HS-5 (cell line): Measurements from ENCODE around the gene ADAR.
A peak's percentile ranks its signal among the peaks of the same experiment; 100 is the strongest.

ENCODE experiments used
- DNase-seq: peaks from one replicate; pipeline ENCODE4 v3.0.0-alpha.2; 2012; ENCODE audit warnings: low read depth

Gene ADAR

GRCh38 chr1:154614901-154615300 lies 6.9 kb upstream of the ADAR start:
- DNase-seq: no peak

DNA sequence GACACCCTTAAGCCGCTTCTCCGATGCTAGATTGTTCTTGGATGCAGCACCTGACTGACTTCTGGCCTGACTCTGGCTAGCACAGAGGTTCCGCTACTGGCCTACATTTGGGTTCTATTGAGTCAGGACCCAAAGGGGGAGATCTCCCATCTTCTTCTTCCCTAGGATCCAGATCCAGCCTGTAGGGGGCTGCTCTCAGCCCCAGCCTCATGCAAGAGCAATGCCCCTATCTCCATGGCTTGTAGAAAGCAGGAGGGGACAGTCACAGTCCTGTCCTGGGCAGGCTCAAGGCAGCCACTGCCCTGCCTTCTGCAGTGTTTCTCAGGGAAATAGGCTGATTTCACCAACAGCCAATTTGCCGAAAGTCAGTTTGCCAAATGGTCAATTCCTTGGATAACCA lies 6.3 kb upstream of the ADAR start:
- no peak for DNase-seq

DNA sequence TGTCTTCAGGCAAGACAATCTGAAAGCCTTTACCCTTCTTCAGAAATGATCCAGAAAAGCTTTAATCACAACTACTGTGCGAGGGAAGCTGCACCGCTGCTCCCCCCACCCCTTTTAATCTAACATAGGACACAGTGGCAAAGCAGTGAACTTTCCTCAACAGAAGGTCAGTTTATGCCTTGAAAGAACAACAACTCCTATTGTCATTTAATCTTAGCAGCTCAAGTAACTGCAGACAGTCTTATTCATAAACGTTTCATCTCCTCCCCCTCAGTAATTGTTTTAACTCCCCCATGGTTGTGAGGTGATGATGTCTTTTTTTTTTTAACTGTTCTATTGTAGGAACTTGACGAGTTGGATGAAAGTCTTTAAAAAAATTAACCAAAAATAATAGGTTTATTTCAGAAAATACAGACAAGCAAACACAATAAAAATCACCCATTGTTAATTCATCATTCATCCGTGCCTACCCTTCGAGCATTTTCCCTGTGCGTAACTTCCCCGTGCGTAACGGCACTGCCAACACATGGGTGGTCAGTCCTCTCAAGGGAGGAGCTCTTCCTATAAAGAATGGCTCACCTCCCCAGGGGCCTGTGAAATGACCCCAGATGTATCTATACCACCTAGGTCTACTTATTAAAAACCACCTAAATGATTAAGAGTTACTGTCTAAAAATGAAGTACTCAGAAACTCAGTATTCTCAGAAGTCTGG lies 3.3 kb upstream of the ADAR start:
- DNase-seq: no peak

DNA sequence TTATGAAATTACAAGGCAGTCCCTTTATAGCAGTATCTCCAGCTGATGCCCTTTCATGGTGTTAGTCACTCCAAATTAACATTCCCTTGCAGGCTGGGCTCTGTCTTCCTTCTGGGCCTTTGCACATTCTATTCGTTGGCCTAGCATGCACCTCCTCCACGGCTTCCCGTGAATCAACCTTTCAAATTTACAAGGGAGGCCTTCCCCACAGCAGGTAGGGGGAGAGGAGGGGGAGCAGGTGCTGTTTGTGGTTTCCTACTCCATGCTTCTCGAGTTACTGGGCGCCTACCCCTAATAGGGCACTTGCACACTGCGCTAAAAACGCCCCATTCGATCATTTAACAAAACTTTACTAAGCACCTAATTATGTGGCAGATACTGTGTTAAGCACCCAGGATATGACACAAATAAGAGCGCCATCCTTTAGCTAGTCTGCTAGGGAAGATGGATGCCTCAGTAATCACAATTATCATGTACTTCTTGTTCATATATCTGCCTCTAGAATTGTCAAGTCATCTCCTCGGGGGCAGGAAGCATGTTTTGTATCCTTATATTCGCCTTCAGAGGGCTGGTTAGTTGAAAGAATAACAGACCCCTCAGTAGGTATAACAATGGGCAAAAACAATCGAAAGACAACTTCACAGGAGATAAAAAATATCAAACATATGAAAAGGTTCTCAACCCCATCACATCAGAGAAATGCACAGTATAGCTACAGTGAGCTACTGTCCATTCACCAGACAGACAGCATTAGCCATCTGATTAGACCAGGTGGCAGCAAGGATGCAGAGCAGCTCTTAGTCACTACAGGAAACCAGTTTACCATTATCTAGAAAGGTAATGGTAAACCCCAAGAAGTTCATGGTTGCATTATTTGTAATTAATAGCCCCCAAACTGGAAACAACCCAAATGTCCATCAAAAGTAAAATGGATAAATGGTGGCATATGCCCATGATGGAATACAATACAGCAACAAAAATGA lies 1.7 kb upstream of the ADAR start:
- no peak for DNase-seq

- peak; percentile 23 for DNase-seq
Measured at GRCh38 chr1:154608397-154609270, 648 bp upstream of the ADAR start.

GRCh38 chr1:154607106-154607608 lies 829 bp downstream of the ADAR start:
- DNase-seq: peak; percentile 47

GRCh38 chr1:154605534-154605933 lies 2.5 kb downstream of the ADAR start:
- no peak for DNase-seq

GRCh38 chr1:154603317-154603716 lies 4.7 kb downstream of the ADAR start:
- no peak for DNase-seq

GRCh38 chr1:154599658-154600057 lies 8.3 kb downstream of the ADAR start:
- DNase-seq: no peak

DNA sequence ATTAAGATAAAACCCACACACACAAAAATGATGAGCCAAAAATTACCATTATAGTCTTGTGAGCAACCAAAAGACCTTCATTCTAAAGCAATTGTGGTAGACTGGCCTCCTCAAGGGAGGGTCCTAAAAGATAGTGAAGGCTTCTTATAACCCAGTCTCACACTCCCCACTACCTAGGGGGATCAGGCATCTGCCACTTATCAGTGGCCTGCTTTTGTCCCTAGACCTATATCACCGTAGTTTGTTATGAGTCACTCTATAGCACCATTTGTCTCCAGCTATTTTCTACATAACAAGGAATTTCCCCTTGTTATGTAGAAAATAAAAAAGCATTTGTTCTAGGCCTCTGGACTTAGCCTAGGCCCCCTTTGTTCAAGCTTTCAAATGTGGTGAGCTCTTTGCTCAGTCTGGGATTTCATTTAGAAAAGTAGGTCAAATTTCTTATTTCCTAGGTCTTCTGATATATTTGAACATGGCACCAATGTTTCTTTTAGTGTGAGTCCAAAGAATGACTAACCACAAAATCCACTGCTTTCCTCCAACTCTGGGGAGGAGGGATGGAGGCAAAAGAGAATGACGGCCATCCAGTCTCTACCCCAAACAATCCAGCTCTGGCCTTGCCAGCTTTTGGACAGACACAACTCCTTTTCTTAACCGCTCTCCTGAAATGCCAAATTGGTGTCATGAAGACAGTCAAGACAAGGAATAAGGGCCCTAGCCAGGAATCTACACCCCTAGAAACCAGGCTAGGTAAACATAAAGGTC lies 8.9 kb downstream of the ADAR start:
- DNase-seq: no peak

DNA sequence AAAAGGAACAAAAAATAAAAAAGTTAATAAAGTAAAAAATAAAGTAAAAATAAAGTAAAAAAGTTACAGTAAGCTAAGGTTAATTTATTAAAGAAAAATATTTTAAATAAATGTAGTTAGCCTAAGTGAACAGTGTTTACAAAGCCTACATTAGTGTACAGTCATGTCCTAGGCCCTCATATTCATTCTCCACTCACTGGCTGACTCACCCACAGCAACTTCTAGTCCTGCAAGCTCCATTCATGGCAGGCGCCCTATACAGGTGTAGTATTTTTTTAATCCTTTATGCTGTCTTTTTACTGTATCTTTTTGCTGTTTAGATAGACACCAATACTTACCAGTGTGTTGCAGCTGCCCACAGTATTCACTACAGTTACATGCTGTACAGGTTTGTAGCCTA lies 12.4 kb downstream of the ADAR start:
- DNase-seq: peak; percentile 11

GRCh38 chr1:154594811-154595210 lies 13.2 kb downstream of the ADAR start:
- DNase-seq: no peak

- no peak for DNase-seq
Measured at GRCh38 chr1:154593390-154593789, 14.6 kb downstream of the ADAR start.

DNA sequence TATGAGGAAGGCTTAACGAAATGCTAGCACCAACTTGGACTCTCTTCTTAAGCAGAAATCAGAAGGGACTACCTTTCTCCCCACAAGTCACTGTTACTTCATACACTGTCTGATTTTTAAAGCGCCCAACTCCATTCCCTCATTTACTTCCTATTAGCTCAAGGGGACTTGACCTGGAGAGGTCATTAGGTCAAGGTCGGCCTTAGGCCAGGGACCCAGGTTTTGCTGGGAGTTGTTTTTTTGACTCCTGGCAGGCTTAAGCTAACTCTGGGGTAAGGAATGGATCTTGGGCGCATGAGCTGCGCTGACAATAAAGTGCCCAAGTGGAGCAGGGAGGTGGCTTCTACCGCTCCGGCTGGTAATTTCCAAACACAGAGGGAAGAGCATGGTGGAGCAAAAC lies 16.8 kb downstream of the ADAR start:
- no peak for DNase-seq

GRCh38 chr1:154590756-154591155 lies 17.2 kb downstream of the ADAR start:
- DNase-seq: no peak

- no peak for DNase-seq
Measured at GRCh38 chr1:154589780-154590179, 18.2 kb downstream of the ADAR start.

DNA sequence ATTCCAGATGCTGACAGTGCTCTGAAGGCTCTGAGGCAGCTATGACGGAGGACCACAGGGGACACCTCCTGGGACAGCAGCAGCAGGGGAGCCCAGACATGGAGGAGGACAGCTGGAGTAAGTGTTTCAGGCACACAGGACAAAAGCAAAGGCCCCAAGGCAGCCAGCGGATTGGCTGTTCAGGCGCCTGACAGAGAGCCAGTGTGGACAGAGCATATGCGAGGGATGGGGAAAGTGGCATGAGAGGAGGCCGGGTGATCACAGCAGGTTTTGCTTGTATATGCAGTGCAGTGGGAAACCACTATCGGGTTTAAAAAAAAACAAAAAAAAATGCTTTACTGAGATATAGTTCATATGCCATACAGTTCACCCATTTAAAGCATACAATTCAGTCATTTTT lies 21.3 kb downstream of the ADAR start:
- DNase-seq: no peak

DNA sequence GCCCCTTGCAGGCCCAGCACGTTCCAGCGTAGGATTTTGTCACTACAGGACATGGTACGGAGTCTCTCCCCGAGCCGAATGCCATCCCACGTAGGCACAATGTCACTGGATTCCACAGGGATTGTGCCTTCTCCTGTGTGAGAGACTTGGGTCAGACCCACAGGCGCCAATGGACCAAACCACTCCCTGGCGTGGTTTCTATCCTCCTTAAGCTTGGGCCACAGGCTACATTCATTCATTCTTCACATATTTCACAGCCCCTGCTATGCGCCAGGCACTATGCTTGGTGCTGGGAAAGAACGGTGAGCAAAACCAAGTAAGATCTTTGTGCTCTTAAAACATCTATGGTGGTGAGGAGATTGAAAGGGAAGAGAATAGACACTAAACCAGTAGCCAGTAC lies 21.8 kb downstream of the ADAR start:
- no peak for DNase-seq

GRCh38 chr1:154584267-154584994 lies 23.6 kb downstream of the ADAR start:
- no peak for DNase-seq

DNA sequence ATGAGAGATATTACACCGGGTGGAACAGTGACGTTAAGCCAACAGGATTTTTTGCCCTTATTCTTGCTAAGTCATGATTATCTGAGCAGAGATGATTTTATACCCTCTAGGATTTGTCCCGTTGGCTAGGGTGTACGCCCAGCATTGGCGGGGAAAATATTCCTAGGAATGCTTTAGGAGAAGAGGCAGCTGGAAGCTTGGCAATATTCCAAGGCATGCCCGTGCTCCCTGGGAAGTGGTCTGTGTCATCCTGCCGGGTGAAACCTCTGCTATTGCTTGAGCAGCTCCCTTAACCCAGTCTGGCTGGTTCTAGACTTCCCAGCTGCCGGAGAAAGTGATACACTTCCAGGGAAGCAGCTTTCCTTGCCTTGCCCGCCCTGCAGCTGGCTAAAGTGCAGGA lies 24.2 kb downstream of the ADAR start:
- no peak for DNase-seq

DNA sequence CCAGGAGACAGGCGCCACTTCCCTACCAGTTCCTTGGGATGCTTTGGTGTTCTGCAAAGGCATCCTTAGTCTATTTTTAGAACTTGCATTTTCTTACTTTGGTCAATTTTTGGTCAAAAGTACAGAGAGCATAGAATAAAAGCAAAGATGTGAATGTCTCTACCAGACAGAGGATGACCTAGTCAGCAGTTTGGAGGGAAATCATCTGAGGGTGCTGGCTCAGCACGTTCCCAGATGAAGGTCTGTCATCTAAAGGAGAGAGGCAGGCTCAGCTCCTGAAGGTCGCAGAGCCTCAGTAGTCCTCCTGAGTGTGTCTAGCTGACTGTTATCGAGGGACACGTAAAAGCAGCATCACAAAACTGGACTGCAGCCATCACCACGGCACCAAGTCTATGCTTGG lies 25.1 kb downstream of the ADAR start:
- no peak for DNase-seq
